Adipose tissue (tissue), 3 donors: ENCODE data around the gene FERMT3. TPM values are rescaled to one million over a fixed set of nuclear protein-coding genes. Genes with fewer than 3 reads are reported as not detected.
"Not testable (repeated sequence)": the region's sequence is repeated elsewhere in the genome, so short reads cannot be mapped to it uniquely, and the experiment has no call there.

ENCODE experiments used
- H3K27ac ChIP-seq: one replicate; pipeline ENCODE4 v1.5.1; 2013; ENCODE audit warnings: low read depth, low read length
- WGBS, 3 donors: extraction: QIAGEN DNeasy Blood & Tissue Kit; methylation state at CpG; one replicate each; pipeline ENCODE4 v1.1.7; 2013; 5-methylcytosine and 5-hydroxymethylcytosine counted together
- polyA plus RNA-seq, 3 donors: library from polyadenylated mRNA; stranded (reverse); fragments of 200-250 nt; gene quantifications; one replicate each; pipeline ENCODE4 v1.2.3, GENCODE V29; 2013
- donor health status: healthy with polysubstance abuse.
- donor health status: Bipolar disorder and iron deficiency.
- donor health status: healthy.

The FERMT3 gene
- polyA plus RNA-seq, 3 donors: 5.6 to 39.9 (median 26.7) TPM

DNA sequence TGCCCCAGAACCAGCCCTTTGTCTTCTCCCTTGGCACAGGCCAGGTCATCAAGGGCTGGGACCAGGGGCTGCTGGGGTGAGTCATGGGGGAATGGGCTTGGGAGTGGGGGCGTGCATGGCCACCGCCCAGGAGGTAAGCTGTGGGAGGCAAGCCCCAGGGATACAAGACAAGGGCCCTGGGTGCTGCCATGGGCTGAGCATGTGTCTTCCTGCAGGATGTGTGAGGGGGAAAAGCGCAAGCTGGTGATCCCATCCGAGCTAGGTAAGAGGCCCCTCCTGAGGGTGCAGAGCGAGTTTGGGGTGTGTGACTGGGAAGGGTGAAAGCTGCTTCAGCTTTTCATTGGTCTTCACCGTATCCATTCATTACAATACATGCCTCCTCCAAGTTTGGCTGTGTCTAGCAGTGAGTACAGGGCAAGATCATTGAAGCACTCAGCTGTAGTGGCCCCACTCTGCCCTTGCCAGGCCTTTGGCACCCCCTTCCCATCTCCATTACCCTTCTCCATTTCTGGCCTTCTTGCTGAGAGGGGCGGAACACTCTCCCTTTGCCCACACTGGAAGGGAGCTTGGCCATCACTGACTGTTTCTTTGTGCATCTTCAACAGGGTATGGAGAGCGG lies 36.8 kb downstream of the FERMT3 start:
- 74 to 85% (median 83%) methylated on average over 8 of the region's 8 CpGs for whole genome bisulfite sequencing, 3 donors
- H3K27ac ChIP-seq: no peak overlapping the region

- WGBS, 3 donors: 24 to 61% (median 53%) methylated on average over 5 of the region's 5 CpGs
- no peak overlapping the region for H3K27ac ChIP-seq
Observed at GRCh38 chr11:64244107-64244506, 37.6 kb downstream of the FERMT3 start.

GRCh38 chr11:64244966-64245365 lies 38.4 kb downstream of the FERMT3 start:
- H3K27ac ChIP-seq: no peak overlapping the region
- WGBS, 3 donors: 25 to 45% (median 41%) methylated on average over 6 of the region's 6 CpGs

GRCh38 chr11:64245401-64245796 lies 38.9 kb downstream of the FERMT3 start:
- no peak overlapping the region for H3K27ac ChIP-seq
- 0 to 2% (median 2%) methylated on average over 4 to 6 of the region's 6 CpGs for WGBS, 3 donors

DNA sequence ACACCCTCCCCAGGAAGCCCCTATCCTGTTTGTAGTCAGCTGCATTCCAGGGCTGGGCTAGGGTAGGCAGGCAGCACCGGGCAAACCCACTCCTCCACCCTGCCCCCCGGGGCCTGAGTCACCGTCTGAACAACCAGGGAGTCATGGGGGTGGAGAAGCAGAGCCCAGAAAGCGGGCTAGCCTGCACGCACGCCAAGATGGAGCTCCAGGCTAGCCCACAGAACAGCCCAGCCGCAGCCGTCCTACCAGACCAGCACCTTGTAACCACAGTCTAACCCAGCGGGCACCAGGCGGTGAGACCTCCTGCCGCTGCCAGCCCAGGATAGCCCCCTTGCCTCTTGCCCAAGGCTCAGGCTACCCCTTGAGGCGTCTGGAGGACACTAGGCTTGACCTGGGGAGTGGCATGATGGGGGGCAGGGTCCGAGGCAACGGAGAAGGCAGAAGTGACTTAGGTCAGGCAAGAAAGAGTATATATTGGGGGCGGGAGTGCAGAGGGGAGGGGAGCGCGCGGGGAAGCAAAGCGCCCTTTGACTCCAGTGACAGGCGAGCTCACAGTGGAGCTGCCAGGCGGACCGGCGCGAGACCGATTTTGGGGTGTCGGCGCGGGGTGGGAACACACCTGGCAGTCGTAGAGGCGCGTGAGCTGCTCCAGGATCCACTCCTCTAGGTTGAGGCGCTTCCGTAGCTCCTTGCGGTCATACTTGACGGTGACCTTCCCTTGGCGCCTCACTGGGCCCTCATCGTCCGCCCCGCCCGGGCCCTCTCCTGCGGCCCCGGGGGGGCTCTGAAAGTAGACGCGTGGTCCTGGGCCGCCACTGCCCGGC lies 39.5 kb downstream of the FERMT3 start:
- 1 to 2% (median 1%) methylated on average over 43 to 46 of the region's 46 CpGs for WGBS, 3 donors
- H3K27ac ChIP-seq: no peak overlapping the region

GRCh38 chr11:64246621-64246870 lies 40.0 kb downstream of the FERMT3 start:
- not testable (repeated sequence) for H3K27ac ChIP-seq
- 0 to 5% methylated on average over 28 to 42 of the region's 43 CpGs; no CpG with 5 or more reads in 1 of the 3 donors for WGBS, 3 donors

DNA sequence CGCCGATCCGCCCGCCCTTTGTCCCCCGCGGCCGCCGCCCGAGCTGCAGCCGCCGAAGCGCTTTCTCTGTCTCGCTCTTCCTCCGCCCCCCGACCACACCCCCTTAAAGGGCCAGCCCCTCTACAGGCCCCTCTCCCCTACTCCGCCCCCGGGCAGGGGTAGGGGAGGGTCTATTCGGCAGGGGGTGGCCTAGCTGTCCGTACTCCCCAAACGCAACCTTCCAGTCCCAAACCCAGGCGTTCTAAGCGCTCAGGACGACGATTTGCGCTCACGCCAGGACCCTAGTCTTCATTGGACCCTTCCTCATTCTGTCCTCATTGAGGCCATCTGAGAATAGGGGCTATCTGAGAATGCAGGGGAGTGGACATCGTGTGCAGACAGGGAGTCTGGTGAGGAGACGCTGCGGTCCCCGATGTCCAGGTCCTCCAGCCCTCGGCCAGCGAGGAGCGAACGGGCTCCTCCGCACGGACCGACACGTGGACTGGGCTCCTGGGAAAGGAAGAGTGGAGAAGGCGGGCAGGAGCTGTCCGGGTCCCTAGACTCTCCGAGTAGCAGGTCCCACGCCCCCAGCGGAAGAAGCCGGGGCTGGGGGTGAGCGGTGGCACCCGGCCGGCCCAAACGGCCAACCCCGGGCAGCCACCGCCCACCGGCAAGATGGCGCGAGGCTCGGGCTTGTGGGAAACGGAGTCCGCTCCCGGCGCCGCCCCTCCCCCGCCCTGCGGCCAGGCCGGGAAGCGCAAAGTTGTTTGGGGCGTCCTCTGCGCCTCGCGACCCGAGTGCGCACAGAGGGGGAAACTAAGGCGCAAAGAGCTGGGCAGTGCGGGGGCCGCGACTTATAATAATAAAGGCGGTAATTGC lies 40.6 kb downstream of the FERMT3 start, which contains the start of gene PPP1R14B:
Gene PPP1R14B, minus strand, starts transcription at position 73 of the 858 bp plus-strand sequence. CDS start 270 bp downstream, outside the sequence.
- WGBS, 3 donors: 0 to 1% (median 1%) methylated on average over 39 to 70 of the region's 74 CpGs
- H3K27ac ChIP-seq: no peak within 1 kb of the TSS

GRCh38 chr11:64247729-64248531 lies 41.4 kb downstream of the FERMT3 start:
- no peak overlapping the region for H3K27ac ChIP-seq
- 37 to 49% (median 41%) methylated on average over 31 of the region's 31 CpGs for WGBS, 3 donors

- H3K27ac ChIP-seq: no peak overlapping the region
- WGBS, 3 donors: 63 to 87% (median 76%) methylated on average over 5 to 7 of the region's 7 CpGs
Observed at GRCh38 chr11:64248578-64248977, 42.1 kb downstream of the FERMT3 start.

DNA sequence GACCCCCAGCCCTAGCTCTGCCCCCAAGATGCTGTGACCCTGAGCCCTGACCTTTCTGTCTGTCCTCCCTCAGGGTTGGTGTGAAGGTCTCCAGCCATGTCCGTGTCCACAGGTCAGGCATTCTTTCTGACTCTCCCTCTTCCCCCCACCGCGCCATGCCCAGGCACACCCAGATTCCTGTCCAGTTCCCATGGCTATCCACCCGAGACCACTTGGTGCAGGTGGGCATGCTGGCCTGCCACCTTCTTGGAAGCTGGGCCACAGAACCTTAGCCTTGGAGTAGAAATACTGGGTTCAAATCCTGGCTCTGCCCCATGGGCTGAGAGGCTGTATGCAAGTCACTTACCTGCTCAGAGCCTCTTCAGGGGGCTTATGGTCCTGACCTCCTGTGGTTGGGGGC lies 42.5 kb downstream of the FERMT3 start:
- WGBS, 3 donors: 89 to 99% (median 91%) methylated on average over 4 of the region's 4 CpGs

GRCh38 chr11:64249563-64250414 lies 43.3 kb downstream of the FERMT3 start:
- 81 to 87% (median 87%) methylated on average over 8 of the region's 8 CpGs for WGBS, 3 donors
- no peak overlapping the region for H3K27ac ChIP-seq

More for the DNA sequence above, 42.5 kb downstream of the FERMT3 start:
- no peak overlapping the region for H3K27ac ChIP-seq

DNA sequence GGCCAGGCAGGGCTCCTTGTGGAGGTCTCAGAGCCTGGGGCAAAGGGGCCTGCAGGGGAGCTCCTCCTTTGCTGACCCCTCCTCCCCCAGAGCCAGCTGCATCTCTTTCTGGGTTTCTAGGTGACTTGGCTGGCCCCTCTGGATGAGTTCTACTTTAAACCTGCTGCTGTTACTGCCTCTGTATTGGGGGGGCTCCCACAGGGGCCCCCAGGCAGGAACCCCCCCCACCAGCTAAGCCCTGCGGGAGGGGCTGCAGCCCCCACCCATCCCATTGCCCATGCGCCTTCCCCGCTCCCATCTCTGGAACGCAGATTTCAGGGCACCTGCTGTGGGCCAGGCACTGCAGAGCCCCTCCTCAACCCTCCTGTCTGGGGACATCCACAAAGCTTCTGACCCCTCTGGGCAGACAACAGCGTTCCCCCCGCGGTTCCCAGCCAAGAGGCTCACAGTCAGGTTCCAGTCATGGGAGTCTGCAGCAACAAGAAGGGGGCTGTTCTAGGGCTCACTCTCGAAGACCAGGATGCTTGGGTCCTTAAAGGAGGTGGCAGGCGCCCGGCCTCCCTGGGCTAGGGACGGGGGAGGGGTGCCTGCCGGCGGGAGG lies 44.0 kb downstream of the FERMT3 start:
- H3K27ac ChIP-seq: no peak overlapping the region
- WGBS, 3 donors: 22 to 25% (median 23%) methylated on average over 13 of the region's 13 CpGs

GRCh38 chr11:64251016-64251752 lies 44.7 kb downstream of the FERMT3 start, which contains the start of gene PLCB3:
Gene PLCB3 (plus strand): TSS chr11:64251530. CDS start chr11:64251650, 120 bp downstream.
- no peak within 1 kb of the TSS for H3K27ac ChIP-seq
- WGBS, 3 donors: 0 to 1% (median 0%) methylated on average over 45 to 75 of the region's 75 CpGs

DNA sequence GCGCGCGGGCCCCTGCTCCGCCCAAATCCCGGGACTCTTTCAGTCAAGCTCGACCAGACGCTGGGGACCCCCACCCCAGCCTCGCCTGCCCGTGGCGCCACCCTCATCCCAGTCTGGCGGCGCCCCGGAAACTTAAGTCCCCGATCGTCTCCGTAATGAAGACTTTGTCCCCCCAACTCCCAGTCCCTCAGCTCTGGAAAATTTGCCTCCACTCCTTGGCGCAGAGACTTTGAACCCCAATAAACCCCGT lies 45.2 kb downstream of the FERMT3 start:
- H3K27ac ChIP-seq: no peak overlapping the region
- WGBS, 3 donors: 0 to 1% (median 0%) methylated on average over 17 to 18 of the region's 18 CpGs

- WGBS, 3 donors: 3 to 6% (median 3%) methylated on average over 23 of the region's 23 CpGs
- no peak overlapping the region for H3K27ac ChIP-seq
Observed at GRCh38 chr11:64252003-64252872, 45.7 kb downstream of the FERMT3 start.

- WGBS, 3 donors: 77 to 83% (median 82%) methylated on average over 8 of the region's 8 CpGs
- no peak overlapping the region for H3K27ac ChIP-seq
Observed at GRCh38 chr11:64253043-64253442, 46.5 kb downstream of the FERMT3 start.
